Activated T-cell treated with anti-CD3 and anti-CD28 coated beads for 1 hour (primary cell): Measurements from ENCODE around the gene BCOR.

Experiments
- DNase-seq: peaks from one replicate; pipeline ENCODE4 v3.0.0-alpha.2; 2020; ENCODE audit warnings: low read depth

BCOR gene

GRCh38 chrX:40003428-40004245, 94.1 kb downstream of the BCOR start:
- no peak for DNase-seq

- DNase-seq = no peak
Measured at GRCh38 chrX:40003071-40003427, 94.7 kb downstream of the BCOR start.
